IPS-18c (cell line): ENCODE data around the gene QSOX2.

Experiments used
- H3K4me3 ChIP-seq: 2 replicates; pipeline ENCODE4 v1.7.0; 2013; ENCODE audit warnings: low read depth, mild to moderate bottlenecking, low read length, moderate library complexity; ENCODE audit not compliant: insufficient read depth
- H3K9me3 ChIP-seq: one replicate; pipeline ENCODE4 v1.6.1; 2013; ENCODE audit warnings: mild to moderate bottlenecking, low read length, moderate library complexity; ENCODE audit not compliant: control insufficient read depth, insufficient read depth

Gene QSOX2

GRCh38 chr9:136284311-136284710, 38.7 kb upstream of the QSOX2 start:
- Histone ChIP-seq H3K9me3 (no peaks in the 10 kb centered on the region), H3K4me3 (no peak overlapping the region)

GRCh38 chr9:136283291-136284235, 38.0 kb upstream of the QSOX2 start:
- Histone ChIP-seq H3K9me3 (no peaks in the 10 kb centered on the region), H3K4me3 (no peak overlapping the region)

DNA sequence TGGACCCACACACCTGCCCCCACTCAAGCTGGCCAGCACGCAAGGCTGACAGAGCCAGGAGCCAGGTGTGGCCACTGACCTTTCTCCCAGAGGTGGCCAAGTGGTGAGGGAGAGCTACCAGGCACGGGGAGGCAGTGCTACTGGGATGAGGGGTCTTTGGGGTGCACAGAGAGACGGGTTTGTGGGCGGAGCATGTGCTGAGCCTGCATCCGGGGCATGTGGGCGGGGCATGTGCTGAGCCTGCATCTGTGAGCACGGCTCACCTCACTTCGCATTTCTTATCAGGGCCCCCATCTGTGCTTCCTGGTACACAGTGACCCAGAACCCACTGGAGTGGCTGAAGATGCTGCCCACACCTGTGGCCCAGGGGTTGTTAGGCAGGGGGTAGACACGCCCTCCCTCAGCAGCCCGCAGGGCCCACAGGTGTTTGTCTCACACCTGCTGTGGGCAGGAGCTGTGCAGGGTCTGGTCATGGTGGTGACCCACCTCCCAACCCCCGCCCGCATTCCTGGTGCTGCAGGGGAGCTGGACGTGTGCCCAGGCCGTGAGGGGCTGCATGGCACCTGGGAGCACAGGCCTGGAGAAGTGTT, 36.8 kb upstream of the QSOX2 start:
- H3K4me3 ChIP-seq: no peak overlapping the region
- H3K9me3 ChIP-seq: no peaks in the 10 kb centered on the region

DNA sequence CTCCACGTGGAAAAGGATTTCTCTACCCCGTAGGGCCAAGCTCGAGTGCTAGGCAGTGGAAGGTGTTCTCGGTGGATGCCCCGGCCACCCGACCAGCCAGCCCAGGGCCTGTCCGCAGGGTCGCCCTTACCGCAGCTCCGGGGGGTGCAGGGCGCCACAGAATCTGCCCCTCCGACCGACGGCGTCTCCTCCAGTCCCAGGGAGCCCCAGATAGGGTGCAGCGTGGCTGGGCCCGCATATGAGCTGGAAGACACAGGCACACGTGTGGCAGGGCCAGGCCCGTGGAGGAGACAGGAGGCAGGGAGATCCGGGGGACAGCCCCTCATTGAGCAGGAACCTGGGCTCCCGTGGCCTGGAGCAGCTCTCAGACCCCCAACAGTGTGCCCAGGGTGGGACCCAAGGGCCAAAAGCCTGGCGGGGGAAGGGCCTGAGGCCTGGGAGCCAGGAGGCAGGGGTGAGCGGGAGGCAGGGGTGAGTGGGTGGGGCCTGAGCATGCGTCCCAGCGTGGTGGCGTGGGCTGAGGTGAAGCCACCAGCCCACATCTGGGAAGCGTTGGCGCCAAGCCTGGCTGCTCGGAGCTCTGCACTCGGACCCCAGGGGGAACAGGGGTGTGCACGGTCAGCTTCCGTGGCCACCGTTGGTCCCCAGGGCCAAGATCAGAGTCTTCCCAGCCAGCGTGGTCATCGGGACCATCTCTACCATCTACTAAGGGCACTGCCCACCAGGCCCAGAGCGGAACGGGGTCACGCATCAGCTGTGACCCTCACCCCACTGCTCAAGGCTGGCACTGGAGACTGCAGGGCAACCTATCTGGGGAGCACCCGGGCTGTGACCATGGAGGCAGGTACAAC, 36.0 kb upstream of the QSOX2 start:
- H3K9me3 ChIP-seq: no peaks in the 10 kb centered on the region
- no peak overlapping the region for H3K4me3 ChIP-seq

GRCh38 chr9:136280535-136281315, 35.1 kb upstream of the QSOX2 start:
- H3K9me3 ChIP-seq: no peaks in the 10 kb centered on the region
- no peak overlapping the region for H3K4me3 ChIP-seq

GRCh38 chr9:136279471-136279870, 33.9 kb upstream of the QSOX2 start:
- Histone ChIP-seq H3K9me3 (no peaks in the 10 kb centered on the region), H3K4me3 (no peak overlapping the region)

- Histone ChIP-seq H3K9me3 (no peaks in the 10 kb centered on the region), H3K4me3 (no peak overlapping the region)
Observed at GRCh38 chr9:136278894-136279293, 33.3 kb upstream of the QSOX2 start.

GRCh38 chr9:136278221-136278620, 32.6 kb upstream of the QSOX2 start:
- Histone ChIP-seq H3K4me3 (no peak overlapping the region), H3K9me3 (no peaks in the 10 kb centered on the region)

GRCh38 chr9:136277746-136278145, 32.1 kb upstream of the QSOX2 start:
- H3K4me3 ChIP-seq: no peak overlapping the region

DNA sequence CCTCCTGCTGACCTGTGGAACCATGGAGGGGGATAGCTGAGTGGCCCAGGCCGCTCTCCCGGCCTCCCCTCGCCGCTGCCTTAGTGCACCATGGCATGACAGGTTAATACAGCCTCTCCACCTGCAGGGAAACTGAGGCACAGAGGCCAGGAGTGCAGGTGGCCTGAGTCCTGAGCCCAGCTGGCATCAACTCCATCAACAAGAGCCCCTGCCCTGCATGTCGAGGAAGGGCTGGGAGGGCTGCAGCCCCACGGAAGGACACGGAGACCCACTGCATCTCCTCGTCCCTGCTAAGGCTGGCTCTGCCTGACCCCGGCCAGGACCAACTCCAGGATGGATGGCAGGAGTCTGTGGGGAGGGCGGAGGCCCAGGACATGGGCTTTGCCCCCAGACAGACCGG, 31.1 kb upstream of the QSOX2 start:
- Histone ChIP-seq H3K4me3 (no peak overlapping the region), H3K9me3 (no peaks in the 10 kb centered on the region)

More at GRCh38 chr9:136277746-136278145, 32.1 kb upstream of the QSOX2 start:
- no peaks in the 10 kb centered on the region for H3K9me3 ChIP-seq

DNA sequence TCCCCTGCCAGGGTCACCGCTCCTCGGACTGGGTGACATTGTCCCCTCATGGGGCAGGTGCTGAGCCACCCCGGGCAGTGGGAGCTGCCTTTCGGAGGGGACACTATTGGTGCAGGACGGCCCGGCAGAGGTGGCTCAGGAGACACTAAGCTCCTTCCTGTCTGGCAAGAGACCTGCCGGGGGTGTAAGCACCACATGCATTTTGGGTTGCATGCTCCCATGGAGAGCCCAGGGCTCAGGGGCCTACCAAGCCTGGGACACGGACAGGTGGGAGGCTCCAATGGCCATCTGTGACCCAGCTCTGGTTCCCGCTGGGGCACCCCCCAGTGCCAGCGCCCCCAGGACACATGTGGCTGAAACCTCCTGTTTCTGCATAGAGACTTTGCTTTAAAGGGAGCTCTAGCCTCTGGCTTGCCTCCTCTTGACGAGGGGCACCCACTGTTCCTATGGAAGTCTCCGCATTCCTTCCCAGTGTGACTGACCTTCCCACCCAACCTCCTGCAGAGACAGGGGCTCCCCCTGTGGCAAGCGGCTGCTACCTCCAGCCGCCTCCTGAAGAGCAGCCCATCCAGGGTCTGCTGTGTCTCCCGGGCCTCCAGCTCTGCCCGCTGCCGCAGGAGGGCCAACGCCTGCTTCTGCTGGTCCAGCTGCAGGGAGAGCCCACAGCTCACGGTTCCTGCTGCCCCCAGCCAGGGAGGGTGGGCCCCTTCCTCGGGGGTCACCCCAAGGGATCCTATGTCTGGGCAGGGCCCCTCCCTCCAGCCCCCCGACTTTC, 30.2 kb upstream of the QSOX2 start:
- no peaks in the 10 kb centered on the region for H3K9me3 ChIP-seq
- H3K4me3 ChIP-seq: peak overlapping the region; percentile 3; the same call in 1 of the 2 replicates

DNA sequence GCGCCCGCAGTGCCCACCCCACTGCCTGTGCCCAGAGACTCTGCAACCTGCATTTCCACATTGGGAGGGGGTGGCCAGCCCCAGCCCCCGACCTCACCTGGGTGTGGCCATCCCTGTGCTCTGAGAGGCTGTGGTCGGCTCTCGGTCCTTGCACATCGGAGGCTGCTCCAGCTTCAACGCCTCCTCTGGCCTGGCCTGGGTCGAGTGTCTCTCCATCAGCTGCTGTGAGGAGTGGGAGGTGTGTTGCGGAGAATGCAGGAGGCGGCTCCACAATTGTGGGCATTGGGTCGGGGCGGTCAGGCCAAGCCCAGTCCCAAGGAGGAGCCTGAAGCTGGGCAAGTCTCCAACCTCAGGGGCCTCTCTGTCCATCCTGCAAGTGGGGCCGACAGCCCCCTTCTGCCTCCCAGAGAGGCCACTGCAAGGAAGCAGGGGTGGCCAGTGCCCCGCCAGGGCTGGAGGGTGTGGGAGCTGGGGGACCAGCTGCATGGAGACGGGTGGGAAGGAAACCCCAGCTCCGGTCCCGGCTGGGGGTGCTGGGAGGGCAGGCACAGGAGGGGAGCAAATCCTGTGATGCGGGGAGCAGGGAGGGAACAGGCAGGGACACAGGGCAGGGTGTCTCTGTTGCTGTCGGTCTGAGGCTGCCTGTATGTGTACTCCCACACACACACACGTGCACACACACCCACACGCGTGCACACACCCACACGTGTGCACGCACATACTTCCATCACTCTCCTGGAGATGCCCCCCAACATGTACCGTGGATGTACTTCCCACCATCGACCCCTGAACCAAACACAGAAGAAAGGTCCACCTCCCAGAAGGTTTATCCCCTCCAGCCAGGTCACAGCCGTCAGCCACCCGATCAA, 29.4 kb upstream of the QSOX2 start:
- no peak overlapping the region for H3K4me3 ChIP-seq
- H3K9me3 ChIP-seq: no peaks in the 10 kb centered on the region

GRCh38 chr9:136273921-136274785, 28.5 kb upstream of the QSOX2 start:
- H3K4me3 ChIP-seq: no peak overlapping the region
- no peaks in the 10 kb centered on the region for H3K9me3 ChIP-seq

DNA sequence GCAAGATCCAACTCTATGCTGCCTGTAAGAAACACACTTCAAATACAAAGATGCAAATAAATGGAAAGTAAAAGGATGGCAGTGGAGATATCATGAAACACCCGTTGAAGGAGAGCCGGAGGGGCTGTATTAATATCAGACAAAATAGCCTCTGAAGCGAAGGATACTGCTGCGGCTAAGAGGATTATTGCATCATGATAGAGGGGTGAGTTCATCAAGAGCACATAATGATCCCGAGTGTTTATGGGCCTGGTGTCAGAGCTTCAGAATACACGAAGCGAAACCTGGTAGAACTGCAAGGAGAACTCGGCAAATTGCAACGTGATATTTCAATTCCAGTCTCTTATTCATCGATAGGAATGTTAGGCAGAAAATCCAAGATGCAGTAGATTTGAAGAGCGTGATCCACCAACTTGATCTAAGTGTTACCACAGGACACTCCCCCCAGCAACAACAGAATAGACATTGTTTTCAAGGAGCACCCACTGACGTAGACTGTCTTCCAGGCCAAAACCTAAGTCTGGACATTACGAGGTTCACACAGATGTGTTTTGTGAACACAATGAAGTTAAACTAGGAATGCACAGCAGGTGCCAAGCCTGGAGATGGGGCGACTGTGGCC, 27.7 kb upstream of the QSOX2 start:
- Histone ChIP-seq H3K9me3 (no peaks in the 10 kb centered on the region), H3K4me3 (no peak overlapping the region)
